NOMO-1 treated with DMSO at 0.1 percent for 48 hours (cell line): ENCODE measurements around the gene RARRES2.
"Not testable (repeated sequence)": the region's sequence is repeated elsewhere in the genome, so short reads cannot be mapped to it uniquely, and the experiment has no call there.

Source experiments
- DNase-seq: peaks from one replicate; lab custom pipeline; 2025; ENCODE audit not compliant: unreplicated experiment; lab: John Stamatoyannopoulos, UW

The RARRES2 gene

DNA sequence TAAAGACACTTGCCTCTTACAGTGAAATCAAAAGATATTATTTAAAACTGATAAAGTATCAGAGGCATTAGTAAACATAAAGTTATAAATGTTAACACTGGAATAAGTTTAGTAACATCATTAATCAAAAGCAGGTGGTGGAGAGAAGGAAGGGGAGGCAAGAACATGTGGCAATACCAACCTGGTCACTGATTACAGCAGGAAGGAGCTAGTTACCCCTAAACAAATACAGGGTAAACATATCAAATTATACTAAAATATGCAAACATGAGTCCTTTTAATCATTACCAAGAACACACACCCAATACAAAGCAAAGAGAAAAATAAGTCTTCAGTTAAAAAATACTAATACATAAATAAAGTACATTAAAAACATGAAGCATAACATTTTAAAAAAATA lies 43.5 kb downstream of the RARRES2 start:
- not testable (repeated sequence) for DNase-seq

DNA sequence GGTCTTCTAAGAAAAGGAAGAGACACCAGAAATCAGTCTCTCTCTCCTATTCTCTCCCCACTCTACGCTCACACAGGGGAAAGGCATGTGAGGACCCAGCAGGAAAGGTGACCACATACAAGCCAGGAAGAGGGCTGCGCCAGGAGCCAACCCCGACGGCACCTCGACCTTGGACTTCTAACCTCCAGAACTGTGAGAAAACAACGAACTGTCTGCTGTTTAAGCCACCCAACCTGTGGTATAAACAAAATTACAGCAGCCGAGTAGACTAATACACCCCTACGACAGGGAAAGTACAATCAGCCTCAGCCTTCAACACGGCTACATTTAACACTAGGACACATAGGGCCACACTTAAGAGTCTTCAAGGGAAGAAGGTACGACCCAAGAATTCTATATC lies 44.6 kb downstream of the RARRES2 start:
- not testable (repeated sequence) for DNase-seq

DNA sequence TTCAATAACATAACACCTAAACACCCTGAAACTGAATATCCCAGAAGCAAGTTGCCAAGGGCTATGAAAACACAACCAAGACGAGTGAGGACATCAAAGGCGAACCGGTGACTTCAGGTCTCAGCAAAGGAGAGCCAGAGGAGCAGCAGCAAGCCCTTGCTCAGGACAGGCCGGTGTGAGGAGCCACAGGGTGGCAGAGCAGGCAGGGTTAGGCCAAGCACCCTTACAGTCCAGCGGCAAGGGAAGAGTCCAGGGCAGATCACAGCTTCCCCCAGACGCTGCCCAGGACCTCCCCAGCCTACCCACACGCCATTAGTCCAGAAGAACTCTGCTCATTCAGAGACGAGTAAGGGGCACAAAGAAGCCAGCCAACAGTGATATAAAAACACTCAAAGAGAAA lies 45.8 kb downstream of the RARRES2 start:
- not testable (repeated sequence) for DNase-seq

DNA sequence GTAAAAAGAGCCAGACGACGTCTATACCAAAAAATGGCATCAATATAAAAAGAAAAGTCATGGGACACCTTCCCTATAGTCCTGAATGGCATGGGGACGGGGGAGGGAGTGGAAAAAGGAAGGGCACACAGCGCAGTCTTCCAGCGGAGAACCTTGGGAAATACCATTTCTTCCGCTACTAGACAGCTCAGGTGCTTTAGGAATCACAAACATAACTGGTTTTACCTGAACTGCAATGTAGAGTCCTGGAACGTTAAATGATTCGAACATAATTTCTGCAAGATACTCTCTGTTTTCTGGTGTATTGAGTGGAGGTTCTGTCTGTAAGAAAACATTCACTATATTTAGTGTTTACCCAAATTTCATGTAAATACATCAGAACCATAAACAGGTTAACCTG lies 46.4 kb downstream of the RARRES2 start:
- not testable (repeated sequence) for DNase-seq

DNA sequence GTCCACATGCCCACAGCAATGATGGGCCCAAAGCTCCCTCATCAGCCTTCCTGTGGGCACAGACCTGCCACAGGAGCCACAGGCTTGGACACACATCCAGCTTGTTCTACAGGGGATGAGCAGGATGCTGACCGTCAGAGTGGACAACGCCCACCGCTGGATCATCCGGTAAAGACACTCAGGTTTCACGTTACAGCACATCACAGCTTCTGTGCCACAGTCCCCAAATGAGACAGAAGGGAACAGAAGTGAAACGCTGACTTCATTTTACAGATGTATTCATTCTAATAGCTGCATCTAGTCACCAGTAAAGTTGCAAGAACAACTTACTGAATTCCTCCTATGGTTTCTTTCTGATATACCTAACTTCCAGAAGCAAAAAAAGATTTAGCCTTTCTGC lies 51.1 kb downstream of the RARRES2 start:
- not testable (repeated sequence) for DNase-seq

GRCh38 chr7:150288816-150289215 lies 52.6 kb downstream of the RARRES2 start:
- not testable (repeated sequence) for DNase-seq
